NCI-H2196 (cell line): ENCODE data around the gene CDKN3.
"Not testable (repeated sequence)": the region's sequence is repeated elsewhere in the genome, so short reads cannot be mapped to it uniquely, and the experiment has no call there.

ENCODE experiments used
- DNase-seq: peaks from one replicate; lab custom pipeline; 2025; ENCODE audit not compliant: unreplicated experiment; lab: John Stamatoyannopoulos, UW

Gene CDKN3

GRCh38 chr14:54453252-54453651, 56.4 kb downstream of the CDKN3 start:
- DNase-seq: no peak

GRCh38 chr14:54453990-54454389, 57.2 kb downstream of the CDKN3 start:
- not testable (repeated sequence) for DNase-seq

- DNase-seq: no peak
These were observed 58.6 kb downstream of the CDKN3 start for GRCh38 chr14:54455363-54455762.

GRCh38 chr14:54456820-54457608, 60.2 kb downstream of the CDKN3 start:
- not testable (repeated sequence) for DNase-seq

- no peak for DNase-seq
These were observed 60.8 kb downstream of the CDKN3 start for GRCh38 chr14:54457609-54457996.

GRCh38 chr14:54458536-54458935, 61.7 kb downstream of the CDKN3 start:
- not testable (repeated sequence) for DNase-seq

GRCh38 chr14:54459106-54459505, 62.3 kb downstream of the CDKN3 start:
- DNase-seq: no peak

GRCh38 chr14:54462048-54462447, 65.2 kb downstream of the CDKN3 start:
- DNase-seq: no peak

GRCh38 chr14:54465654-54466053, 68.8 kb downstream of the CDKN3 start:
- DNase-seq: no peak

GRCh38 chr14:54467280-54467679, 70.5 kb downstream of the CDKN3 start:
- DNase-seq: no peak
